Midbrain (tissue), 1 donor: ENCODE results near the gene P4HA1.
"Not testable (repeated sequence)": the region's sequence is repeated elsewhere in the genome, so short reads cannot be mapped to it uniquely, and the experiment has no call there.

Source experiments
- DNase-seq: peaks from one replicate; lab custom pipeline; 2025; lab: John Stamatoyannopoulos, UW

Gene P4HA1

GRCh38 chr10:73096449-73097304 is at the start of gene P4HA1:
P4HA1 (minus strand) TSS chr10:73096866; CDS start chr10:73074883, 21,983 bp downstream.
- peak; percentile 99 for DNase-seq

GRCh38 chr10:73141603-73142002 is 44.9 kb upstream of the P4HA1 start:
- DNase-seq, result no peak

DNA sequence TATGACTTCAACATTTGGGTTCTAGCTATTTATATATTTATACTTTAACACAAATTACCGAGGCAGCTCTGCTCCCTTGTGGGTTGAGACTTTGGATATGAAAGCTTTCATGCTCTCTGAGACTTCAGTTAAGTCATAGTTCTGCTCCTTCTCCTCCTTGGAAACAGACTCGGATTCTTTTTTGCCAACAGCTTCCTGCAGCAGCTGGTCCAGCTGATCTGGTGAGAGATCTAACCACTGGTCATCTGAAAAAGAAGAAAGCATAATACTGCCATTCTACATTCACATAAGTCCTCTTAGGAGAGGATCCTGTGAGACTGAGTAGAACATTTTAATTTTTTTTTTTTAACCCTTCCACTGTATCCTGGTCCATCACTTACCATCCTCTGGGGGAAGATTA is 42.6 kb upstream of the P4HA1 start:
- no peak for DNase-seq

- no peak for DNase-seq
These were observed 40.0 kb upstream of the P4HA1 start for GRCh38 chr10:73136627-73137026.

DNA sequence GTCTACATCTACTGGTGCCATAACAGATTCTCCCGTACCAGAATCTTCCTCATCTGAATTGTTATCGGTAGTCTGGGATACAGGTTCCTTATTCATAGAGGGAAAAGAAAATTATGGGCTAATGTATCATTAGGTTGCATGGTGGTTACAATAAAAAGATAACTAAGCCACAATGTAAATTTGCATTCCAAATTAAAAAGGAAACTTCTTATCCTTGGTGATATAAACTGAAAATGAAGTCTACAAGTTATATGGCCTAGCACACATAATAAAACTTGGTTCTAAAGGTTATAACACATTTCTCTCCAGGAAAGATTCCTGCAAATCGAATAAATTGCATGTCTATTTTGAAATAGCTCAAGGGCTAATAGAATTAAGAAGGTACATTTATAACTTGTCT is 38.1 kb upstream of the P4HA1 start:
- no peak for DNase-seq

DNA sequence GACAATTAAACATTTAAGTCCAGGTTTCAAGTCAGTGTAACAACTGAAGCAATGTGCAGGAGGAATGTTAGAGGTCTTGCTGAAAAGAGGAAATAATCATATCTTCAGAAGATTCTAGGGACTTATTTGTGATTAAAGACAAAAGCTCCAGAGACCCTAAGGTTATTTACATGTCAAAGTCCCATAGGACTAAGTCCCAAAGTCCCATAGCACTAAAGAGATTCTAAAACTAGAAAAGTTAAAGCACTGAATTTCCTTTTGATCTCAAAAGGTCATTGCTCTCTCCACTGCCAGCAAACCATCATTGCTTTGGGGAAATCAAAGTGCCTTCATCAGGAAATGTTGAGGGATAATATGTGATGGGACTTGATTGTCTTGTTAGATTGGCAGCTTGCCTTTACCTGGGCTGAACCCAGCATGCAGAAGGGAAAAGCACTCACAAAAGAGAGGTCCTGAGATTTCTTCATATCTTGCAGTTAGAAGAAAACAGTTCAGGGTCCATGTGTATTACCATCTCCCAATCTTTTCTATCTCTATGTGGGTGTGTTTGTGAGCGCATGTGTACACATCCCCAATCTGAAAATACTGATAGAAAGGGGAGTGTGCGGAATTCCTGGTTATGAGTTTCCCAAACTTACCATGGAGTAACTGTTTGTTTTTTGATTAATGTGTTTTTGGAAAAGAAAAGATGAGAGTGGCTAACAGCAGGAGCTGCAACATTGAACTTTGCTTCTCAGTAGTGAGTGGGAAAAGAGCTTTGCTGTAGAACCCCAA is 35.4 kb upstream of the P4HA1 start:
- DNase-seq, result no peak

- no peak for DNase-seq
These were observed 34.6 kb upstream of the P4HA1 start for GRCh38 chr10:73131301-73131700.

GRCh38 chr10:73126343-73126742 is 29.7 kb upstream of the P4HA1 start:
- DNase-seq, result no peak

DNA sequence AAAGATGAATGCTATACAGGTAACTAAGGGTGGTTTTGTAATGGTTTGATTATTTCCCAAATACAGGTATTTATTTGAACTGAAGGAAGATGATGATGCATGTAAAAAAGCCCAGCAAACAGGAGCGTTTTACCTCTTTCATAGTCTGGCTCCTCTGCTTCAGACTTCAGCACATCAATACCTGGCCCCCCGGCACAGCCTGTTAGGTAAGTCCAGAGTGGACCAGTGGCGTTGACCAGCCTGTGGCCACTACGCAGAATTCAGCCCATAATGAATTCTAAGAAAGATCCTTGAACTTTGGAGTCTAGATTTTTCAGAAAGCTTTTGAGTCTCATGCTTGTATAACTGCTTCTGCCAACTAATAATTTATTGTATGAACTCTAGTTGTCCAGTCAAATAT is 23.3 kb upstream of the P4HA1 start:
- DNase-seq, result no peak

- DNase-seq, result no peak
These were observed 22.8 kb upstream of the P4HA1 start for GRCh38 chr10:73119457-73119856.

- DNase-seq, result no peak
These were observed 21.5 kb upstream of the P4HA1 start for GRCh38 chr10:73117976-73118743.

DNA sequence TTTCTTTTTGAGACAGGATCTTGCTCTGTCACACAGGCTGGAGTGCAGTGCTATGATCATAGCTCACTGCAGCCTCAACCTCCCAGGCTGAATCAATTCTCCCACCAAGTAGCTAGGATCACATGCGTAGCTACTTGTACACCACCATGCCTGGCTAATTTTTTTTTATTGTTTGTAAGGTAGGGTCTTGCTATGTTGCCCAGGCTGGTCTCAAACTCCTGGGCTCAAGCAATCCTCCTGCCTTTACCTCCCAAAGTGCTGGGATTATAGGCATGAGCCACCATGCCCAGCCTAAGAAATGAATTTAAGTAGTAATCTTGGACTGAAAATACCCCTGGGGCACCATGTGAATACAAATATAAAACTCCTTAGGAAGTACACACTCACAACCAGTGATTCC is 19.4 kb upstream of the P4HA1 start:
- no peak for DNase-seq

- DNase-seq, result no peak
These were observed 16.9 kb upstream of the P4HA1 start for GRCh38 chr10:73113551-73113950.

GRCh38 chr10:73112032-73112431 is 15.4 kb upstream of the P4HA1 start:
- not testable (repeated sequence) for DNase-seq

DNA sequence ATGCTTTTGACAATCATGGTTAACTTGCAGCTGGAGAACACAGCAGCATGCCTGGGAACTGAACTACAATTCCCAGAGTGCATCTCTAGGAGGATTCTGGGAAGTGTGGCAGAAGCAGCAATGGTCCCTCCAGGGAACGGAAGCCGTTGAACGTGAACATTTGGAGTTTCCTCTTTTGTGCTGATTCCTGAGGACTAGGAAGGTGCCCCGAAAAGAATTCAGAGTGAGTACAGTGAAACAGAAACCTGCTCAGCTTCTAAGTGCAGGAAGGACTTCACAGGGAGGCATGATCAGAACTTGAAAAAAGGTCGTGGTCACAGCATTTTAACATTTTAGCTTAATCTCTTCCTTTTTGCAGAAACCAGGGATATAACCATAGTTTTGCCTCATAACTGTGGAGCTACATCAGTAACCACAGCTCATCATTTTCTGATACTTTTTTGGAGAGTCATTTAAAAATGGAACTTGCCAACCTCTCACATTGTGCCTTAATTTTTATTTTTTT is 13.7 kb upstream of the P4HA1 start, which contains the start of gene NUDT13:
TSS of gene NUDT13 (plus strand) at position 111 of the 505 bp plus-strand sequence. CDS start 3,911 bp downstream, outside the sequence.
- DNase-seq, result peak; percentile 89

DNA sequence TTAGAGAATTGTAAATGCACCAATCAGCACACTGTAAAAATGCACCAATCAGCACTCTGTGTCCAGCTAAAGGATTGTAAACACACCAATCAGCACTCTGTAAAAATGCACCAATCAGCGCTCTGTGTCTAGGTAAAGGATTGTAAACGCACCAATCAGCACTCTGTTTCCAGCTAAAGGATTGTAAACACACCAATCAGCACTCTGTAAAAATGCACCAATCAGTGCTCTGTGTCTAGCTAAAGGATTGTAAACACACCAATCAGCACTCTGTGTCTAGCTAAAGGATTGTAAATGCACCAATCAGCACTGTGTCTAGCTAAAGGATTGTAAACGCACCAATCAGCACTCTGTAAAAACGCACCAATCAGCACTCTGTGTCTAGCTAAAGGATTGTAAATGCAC is 12.6 kb upstream of the P4HA1 start:
- DNase-seq, result not testable (repeated sequence)

DNA sequence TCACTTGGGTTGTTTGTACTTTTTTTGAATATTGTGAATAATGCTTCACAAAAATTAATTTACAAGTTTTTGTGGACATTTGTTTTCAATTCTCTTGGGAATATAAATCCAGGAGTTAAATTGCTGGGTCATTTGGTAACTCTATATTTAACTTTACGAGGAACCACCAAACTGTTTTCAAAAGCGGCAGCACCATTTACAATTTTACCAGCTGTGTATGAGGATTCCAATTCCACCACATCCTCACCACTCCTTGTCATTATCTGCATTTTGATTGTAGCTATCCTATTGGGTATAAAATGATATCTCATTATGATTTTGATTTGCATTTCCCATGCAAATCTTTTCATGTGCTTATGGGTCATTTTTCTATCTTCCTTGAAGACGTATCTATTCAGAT is 9.6 kb upstream of the P4HA1 start:
- DNase-seq, result no peak

DNA sequence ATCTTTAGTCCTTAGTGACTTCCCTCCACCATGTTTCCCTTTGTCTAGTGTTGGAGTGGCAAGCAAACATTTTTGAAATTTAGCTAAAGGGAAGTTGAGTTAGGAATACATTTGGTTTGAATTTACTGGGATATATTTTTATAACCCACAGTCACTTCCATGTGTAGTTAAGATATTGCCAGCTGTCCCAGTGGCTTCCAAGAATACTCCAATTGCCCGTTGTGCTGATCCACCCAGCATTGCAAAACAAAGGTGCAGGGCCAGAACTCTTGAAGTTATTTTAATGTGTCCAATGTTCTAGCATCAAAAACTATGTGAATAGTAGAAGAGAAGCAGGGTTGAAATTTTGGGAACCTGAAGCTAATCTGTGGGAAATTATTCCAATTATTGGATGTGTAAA is 2.5 kb upstream of the P4HA1 start:
- DNase-seq, result no peak

DNA sequence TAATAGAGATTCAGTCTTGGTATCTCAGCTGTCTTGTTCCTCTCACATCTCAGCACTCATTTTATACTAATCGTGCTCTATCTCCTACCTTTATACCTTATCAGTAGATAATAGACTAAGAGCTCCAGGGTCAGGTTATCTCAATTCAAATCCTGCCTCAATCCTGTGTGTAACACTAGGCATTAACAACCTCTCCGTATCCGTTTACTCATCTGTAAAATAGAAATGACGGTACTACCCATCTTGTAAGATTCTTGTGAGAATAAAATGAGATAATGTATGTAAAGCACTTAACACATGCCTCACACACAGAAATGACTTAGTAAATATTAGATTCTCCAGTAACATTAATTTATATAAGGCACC is 622 bp upstream of the P4HA1 start:
- DNase-seq, result no peak

DNA sequence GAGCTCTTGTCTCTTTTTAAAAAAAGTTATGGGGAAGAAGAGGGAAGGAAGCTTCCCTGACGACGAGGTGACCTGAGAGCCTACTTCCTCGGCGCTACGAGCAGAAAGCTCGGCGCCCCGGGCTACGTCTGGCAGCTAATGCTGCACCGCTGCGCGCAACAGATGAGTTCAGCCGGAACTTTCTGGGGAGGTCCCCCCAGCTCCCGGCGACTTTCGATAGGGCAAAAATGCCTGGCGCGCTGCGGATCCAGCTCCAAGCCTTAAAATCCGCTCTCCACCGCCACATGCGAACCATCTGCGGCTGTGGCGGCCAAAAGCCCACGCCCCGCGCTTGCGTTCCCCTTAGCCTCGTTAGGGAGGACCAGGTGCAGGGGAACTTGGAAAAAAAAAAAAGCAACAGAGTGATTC is 621 bp downstream of the P4HA1 start:
- peak; percentile 64 for DNase-seq

DNA sequence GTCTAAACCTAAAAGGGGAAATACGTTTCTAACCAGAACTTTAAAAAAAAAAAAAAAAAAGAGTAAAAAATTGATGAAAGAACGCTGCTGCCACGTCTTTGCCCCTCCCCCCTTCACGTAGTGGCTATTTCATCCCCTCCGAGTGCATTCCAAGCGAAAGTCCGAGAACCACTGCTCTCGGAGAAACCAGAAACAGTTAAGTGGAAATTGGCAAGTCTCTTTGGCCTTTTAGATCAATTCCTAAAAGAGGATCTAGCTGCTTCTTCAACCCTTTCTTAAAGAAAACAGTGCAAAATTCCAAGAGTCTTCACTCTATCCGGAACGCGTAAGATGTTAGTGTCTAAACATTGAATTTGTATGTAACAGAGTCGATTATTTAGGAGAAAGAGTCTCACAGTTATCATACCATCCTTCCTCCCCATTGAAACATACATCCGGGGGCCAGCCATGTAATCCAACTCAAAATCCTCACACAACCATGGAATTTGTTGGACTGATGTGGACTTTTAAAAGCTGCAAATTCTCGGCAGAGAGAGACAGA is 1.1 kb downstream of the P4HA1 start:
- DNase-seq, result peak; percentile 64

DNA sequence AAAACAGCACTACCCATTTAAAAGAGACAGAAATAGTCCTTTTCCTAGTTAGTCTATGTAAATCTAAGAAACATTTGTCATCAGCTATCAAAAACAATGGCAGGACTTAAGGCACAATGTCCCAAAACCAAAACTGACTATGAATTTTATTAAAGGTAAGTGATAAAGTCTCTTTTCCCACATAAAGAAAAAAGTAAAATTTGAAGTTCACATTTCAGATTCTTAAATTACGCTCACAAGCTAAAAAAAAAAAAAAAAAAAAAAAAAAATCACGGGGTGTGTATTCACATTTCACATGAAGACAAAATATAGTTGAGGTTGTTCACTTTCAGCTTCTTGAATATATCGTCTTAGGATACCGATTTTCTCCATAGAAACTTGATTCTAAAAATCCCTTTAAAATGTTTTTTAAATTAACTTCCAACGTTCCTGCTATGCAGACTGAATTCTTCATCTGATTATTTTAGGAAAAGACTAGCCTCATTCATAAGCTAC is 1.6 kb downstream of the P4HA1 start:
- no peak for DNase-seq
